NCI-H1417 (cell line): ENCODE results near the gene E2F8.

Source experiments
- DNase-seq, 3 experiments: peaks; one replicate each; lab custom pipeline; 2025; lab: John Stamatoyannopoulos, UW

The E2F8 gene

DNA sequence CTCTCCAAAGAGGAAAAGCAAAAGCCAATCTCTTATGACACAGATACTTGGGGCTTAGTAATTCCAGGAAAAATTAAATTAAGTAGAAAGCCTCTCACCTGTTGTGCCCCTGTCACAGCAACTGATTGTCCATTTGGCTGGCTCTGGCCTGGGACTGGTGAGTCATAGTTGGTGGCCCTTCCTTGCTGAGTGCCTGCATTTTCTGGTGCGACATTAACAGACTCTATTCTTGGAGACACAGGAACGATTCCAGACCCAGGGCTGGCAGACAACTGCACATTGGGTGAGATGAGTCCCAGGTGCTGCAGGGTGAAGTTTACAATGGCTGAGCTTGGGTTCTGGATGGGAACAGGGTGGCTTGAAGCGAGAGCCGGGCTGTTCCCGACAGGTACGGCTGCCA lies 15.6 kb downstream of the E2F8 start:
- DNase-seq: no peak

DNA sequence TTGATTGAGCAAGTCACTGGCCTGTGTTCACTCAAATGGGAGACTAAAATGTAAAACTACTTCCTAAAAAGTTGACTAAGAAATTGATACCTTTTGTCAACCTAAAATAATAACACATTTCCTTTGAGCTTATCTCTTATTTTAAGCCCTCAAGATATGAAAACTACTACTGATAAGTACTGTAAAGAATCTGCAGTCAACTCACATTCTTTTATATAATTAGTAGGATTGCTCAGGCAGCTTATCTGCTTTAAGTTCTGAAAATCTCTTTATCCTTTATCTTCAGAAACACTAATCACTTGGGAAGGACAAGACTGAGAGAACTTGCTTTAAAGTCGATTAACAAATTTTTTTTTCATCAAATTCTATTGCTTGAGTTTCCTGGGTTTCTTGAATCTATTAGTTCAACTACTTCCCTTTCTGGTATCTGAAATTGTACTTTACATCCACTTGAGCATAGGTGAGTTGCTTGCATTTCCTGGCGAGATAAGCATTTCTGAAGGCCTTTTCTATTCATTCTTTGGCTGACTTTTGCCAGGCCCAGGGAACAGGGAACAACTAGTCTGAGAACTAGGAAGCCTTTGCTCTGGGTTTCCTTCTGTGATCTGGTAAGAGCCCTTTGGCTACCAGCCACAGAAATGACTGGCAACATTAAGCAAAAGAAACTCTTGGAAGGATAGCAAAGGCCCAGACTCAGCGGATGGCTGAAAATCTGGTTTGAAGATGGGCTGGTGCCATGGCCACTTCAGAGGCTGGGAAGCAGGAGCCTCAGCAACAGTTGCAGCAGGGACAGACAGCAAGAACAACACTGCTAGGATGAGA lies 19.6 kb downstream of the E2F8 start:
- no peak for DNase-seq

DNA sequence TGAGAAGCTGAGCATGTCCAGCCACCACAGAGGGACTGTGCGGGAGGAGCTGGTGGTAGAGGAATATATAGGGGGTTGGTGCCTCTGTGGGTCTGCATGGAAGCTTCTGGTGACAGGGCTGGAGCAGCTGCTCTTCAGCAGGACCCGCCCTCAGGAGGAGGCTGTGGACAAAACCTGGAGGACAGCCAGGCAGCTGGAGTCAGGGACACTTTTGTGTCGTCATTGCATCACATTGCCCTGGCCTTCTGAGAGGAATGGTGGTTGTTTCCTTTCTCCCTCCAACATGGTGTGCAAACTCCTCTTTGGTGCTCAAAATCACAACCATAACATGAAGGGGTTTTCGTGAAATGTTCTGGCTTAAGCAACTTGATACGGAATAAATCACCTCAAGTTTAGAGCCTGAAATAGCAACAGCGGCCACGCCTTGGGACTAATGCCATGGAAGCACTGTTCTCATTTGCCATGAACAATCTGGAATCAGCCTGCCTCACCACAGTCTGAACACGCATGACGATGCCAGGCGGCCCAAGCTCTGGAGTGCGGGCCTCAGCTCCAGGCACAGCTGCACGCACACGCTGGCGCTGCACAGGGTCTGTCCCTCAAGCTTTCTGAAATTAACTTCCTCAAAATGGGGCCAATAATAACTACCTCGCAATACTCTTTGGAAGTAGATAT lies 21.8 kb downstream of the E2F8 start:
- DNase-seq: peak in 1 of 3 experiments; percentile 81

DNA sequence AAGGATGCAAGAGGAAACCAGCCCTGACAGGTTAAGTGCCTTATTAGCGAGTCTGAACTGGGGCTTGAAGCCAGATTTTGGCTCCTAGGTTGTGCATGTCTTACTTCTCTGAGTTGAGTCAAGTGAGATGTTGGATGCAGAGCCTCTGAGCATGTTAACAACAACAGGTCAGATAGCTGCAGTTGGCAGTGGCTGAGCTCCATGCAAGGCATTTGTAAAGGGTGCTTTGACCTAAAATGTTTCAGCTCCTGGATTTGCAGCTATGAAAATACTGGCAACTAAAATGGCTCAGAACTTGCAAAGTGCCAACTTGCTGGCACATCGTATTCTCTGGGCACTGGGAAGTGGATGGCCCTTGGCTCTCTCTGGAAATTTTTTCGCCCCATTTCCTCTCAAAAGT lies 22.5 kb downstream of the E2F8 start:
- DNase-seq: peak in 1 of 3 experiments; percentile 37

DNA sequence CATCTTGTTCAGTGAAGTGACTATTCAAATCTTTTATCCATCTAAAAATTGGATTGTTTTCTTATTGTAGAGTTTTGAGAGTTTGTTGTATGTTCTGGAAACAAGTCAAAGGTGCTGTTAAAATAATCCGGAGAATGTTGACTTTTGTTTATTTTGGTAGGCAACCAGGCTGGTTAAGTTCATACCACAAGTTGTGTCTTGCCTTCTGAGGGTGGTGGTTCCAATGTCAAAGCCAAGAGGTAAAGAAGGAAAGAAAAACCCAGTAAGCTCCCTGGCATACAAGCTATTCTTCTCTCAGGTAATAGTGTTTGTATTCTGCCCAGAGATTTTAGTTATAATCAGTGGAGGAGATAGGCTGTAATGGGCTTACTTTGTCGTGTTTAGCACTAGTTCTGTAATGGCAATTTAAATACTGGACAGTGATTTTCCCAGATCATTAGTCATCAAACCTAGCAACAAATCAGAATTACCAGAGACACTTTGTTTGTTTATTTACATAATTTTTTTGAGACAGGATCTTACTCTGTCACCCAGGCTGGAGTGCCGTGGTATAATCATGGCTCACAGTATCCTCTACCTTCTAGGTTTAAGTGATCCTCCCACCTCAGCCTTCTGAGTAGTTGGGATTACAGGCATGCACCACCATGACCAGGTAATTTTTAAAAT lies 23.9 kb downstream of the E2F8 start:
- DNase-seq: no peak

DNA sequence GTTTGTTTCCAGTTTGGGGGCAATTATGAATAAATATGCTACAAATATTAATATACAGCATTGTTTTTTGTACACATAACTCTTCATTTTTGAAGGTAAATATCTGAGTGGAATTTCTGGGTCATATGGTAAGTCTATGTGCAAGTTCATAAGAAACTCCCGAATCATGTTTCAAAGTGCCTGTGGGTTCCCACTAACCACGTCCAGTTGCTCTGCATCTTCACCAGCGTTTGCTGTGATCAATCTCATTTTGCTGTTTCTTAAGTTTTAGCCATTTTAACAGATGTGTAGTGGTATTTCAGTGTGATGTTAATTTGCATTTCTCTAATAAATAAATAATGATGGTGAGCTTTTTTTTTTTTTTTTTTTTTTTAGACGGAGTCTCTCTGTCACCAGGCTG lies 24.7 kb downstream of the E2F8 start:
- DNase-seq: no peak

DNA sequence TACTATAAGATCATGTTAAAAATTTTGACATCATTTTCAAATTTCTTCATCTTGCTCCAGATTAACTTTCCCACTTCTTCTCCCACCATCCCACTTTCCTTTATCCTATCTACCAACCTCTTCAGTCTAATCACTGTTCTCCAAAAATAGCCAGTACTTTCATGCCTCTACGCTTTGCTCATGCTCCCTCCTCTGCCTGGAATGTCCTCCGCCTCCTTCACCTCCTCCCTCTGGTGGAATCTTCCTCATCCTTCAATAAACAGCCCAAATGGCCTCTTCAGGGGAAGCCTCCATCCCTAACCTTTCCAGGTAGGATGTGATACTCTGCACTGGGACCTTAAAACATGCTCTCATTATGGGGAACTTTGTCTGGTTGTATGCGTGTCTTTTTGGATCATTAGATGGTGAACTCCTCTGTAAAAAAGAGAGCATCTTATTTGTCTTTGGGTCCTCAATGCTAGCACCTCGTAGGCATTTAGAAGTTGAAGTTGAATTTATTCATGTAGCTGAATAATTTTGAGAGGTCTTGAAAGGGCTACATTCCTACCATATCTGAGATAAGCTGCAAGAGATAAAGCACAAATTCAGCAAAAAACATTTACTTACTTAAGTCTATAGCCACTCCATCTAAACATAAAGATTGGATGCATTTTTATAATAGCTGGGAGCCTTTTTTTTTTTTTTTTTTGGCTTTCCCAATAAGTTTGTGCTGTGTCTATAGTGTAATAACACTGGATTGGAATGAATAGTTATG lies 31.0 kb downstream of the E2F8 start:
- DNase-seq: no peak

DNA sequence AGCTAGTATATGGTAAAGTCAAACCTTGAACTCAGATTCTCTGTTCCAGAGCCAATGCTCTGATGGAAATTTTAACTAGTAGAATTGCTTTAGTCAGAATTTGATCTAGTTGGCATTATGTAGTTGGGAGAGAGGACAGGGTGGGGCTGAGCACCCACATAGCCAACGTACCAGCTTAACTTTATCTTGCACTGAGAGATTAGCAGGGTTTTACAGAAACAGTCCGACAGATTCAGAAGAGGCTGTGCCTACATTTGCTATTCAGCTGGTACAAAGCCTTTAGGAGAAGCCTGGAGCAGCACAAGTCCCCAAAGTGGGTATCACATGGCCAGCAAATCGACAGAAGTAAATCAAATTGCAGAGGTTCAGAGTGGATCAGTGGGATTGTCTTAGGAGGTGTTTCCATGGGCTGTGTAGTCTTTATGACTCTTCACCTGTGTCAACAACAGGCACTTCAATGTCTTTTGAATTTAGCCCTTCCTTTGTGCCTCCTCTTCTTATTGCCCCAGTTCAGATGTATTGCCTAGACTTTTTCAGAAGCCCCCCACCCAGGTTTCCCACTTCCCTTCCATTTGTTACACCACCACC lies 31.7 kb downstream of the E2F8 start:
- peak in 1 of 3 experiments; percentile 42 for DNase-seq

DNA sequence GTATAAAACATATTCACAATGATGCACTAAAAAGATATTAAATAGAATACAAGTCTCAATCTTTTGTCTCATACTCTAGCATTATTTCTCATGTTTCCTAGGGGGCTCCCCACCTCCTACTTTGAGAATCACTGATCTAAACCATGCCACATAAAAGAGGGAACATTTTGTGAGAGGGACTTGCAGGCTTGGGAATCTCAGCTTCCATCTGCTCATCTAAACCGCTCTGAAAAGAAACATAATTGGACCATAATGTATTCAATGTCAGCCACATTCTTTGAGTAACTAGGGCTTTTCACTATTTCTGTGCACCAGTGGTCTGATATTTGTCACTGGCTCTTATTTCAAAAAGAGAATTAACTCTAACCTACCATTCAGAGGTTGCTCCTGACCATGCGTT lies 32.6 kb downstream of the E2F8 start:
- DNase-seq: no peak

DNA sequence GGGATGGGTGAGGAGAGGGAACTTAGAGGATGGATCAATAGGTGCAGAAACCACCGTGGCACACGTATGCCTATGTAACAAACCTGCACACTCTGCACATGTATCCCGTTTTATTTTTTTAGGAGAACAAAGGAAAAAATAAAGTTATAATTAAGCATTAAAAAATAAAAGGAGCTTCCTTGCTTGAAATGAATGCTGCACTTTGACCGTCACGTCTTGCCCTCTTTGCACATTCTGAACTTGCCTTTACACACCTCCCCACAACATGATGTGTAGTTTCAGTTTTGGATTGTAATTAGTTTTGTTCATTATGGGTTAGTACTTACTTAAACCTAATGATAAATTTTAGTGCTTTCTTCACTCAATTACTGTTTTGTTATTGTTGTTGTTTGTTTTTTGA lies 35.9 kb downstream of the E2F8 start:
- DNase-seq: no peak

DNA sequence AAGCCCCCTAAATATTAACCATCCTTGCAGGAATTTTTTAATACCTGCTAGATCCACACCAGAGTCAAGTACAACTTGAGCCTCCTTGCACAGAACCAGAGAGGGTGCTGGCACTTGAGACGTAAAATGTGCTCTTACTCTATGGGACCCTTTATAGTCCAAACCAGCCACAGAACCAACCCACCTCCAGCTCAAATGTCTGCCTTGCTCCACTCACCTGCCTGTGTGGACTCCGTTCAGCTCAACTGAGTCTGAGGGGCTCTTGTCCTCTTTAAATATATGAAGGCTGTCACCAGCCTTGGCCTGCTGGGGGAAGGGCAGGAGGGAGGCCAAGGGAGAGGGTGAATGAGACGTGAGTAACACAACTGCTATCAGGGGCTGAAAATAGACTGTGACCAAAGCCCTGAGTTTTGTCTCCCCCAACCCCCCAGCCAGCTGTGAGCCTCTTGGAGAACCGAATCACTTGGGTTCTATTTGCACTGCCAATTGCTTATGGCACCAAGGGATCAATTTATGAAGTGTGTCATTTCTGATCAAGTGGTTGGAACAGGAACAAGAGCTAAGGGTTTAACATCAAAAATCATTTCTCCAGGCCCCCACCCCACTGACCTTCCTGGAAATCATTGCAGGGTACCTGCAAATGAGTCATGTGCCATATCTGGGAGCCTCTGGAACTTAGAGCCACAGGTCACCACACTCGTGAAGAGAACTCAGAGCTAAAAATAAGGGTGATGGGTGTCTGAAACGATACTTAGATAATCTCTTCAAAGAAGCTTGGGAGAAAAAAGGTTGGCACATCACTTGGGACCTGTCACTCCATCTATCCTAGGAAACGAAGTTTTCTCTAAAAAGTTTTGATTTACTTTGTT lies 38.8 kb downstream of the E2F8 start, which contains the start of gene CSRP3:
TSS of gene CSRP3 (minus strand) at position 247 of the 869 bp plus-strand sequence. CDS start 9,535 bp downstream, outside the sequence.
- DNase-seq: no peak

DNA sequence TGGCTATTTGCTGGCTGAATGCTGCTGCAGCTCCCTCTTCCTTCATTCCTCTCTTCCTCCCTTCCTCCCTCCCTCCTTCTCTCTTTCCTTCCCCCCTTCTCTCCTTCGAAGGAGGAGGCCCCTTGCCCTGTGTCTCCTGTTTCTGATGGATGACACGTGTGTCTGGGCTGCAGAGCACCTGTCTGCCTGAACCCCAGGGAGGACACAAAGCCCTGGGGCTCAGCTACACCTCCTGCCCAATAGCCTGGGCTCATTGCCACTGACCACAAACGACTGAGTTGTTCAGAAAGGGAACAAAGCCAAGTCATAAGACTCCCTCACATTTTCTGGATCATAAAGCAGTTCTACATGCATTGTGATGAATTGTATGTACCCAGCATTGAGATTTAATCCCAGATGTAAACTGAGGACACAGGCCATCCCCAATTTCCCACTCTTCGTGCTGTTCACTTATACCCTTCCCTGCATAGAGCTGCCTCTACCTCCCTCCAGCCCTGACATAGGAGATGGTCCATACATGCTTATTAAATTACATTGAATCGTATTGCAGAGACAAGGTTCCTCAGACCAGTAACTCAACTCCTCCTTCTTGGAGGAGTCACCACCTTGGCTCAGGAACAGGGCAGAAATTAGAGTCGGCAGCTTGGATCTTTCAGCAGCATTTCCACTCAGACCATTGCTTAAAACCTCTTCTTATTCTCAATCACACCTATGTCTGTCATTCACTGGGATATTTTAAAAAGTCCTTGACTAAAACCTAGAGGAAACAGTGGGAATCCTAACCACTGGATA lies 40.1 kb downstream of the E2F8 start:
- no peak for DNase-seq

DNA sequence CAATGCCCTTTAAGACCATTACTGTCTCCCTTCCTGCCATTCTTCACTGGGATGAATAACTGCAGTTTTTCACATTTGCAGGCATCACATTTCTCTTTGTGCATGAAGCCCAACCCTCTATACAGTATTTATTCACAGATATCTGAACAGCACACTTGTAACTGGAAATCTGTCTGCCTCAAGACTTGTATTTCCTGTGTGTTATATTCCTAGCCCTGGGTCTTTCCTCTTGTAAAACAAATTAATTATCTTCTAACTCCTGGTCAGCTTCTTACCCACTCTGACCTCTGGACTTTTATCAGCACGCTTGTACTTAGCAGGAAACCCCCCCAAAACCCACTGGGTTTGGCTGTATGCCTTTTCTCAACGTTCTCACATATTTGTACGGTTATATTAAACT lies 41.0 kb downstream of the E2F8 start:
- no peak for DNase-seq

DNA sequence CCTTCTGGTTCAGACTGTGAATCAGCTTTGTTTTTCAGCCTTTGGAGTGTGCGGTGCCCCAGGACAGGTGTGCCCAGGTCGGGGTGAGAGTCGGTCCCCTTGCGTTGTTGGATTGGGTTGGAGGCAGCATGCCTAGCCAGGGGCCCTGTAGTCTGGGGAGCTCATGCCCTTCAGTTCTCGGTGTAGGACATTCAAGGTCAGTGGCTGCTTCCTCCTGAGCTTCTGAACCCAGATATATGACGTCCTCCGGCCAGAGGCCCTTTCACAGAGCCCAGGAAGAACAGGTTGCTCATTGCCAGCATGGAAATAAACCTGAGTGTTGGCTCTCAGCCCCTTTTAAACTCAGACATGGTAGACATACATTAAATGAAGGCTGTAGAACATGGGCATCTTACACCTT lies 41.7 kb downstream of the E2F8 start:
- DNase-seq: no peak

DNA sequence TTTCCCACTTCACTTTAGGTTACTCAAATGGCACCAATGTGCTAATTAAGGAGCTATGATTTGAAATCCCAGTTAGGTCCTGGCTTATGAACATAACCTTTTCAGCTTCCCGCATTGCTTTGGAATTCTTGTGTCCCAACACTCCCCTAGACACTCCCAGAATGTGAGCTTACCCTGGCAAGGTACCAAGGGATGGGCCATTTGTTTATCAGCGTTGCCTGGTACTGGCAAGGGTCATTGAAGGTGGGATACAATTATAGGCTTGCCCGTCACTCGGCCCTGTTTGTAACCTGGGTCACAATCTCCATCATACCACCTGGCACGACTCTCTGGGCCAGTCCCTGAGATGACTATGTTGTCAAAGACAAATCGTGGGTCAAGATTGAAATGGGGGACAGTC lies 44.3 kb downstream of the E2F8 start:
- no peak for DNase-seq

DNA sequence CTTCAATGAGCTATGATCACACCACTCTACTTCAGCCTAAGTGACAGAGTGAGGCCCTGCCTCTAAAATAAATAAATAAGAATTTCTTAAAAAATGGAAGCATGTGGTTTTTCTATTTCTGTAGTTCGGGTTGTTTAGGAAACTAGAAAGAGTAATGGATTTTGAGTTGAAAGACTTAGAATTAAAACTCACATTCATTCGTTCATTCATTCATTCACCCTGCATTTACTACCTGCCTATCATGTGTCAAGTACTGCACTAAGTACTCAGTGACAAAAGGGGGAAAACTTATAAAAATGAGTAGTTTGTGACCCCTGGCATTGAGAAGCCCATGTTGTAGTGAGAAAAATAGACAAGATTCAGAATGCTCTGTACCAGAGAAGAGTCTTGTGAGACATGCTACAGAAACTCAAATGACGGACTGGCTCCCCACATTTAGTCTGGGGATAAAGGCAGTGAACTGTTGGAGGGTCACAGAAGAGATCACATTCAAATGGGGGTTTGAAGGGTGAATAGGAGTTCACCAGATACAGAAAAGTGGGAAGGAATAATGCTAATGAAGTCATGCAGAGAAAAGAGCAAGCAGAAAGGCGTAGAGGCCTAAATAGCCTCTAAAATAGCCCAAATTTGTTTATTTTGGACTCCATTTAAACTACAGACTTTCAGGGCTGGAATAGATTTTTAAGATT lies 46.0 kb downstream of the E2F8 start:
- DNase-seq: no peak

DNA sequence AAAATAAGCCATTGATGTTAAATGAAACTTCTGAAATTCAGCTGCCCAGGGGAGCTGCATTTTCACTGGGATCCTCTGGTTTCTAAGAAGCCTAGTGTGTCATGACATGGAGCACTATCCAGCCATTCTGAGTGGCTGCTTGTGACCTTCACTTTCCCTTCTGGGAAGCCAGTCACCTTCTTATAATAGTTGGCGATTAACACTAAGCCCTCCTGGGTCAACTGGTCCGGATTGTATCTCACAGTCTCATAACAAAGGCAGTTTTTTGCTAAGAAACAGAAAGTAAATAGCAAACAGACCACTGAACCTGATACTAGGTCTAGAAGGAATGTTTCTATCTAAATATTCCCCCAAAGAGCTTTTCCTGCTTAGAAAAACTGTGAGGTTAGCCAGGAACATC lies 46.8 kb downstream of the E2F8 start:
- DNase-seq: no peak

DNA sequence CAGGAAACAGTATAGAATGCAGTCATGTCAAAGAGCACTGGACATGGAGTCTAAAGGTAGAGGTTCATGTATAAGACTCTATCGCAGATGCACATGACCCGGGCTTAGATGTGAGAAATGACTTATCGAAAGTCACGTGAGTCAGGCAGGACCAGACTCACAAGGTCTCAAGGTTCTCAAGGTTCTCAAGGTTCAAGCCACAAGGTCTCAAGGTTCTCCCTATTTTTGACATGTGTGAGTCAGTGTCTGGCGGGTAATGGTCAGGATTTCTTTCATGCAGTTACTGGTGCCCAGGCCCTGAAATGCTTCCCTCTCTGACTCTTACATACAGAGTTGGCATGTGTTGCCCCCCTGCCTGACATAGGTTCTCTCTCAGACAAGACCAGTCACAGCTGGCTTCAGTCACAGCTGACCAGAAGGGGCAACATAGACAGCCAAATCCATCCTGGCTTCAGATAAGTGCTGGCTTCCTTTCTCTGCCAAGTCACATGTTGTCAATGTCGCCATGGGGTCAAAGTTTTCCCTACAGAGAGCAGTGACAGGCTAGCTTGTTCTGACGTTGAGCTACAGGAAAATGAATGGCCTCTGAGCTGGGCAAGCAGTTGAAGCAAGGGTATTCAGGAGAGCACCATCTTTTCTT lies 49.1 kb downstream of the E2F8 start:
- DNase-seq: no peak

DNA sequence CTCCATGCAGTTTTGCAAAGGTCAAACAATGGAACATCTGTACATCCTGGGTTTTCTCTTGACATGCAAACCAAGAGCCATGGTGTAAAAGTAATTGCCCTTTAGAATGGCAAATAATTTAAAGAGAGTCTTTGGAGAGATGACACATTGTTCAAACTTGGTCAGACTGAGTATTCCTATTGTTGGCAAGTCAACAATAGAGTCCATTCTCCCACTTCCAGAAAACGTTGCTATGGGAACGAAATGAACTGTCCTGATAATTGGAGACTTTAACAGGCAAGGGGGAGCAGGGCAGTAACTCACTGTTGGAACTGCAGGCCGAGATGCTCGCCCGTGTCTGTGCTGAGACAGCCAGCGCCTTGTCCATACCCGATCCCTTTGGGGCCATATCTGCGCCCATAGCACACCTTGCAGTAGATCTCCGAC lies 52.9 kb downstream of the E2F8 start:
- DNase-seq: peak in 1 of 3 experiments; percentile 47
